Measurements from ENCODE around the gene AKR1C2.

AKR1C2 gene

GRCh38 chr10:5042922-5043321 is 39.3 kb upstream of the AKR1C2 start:
- no peak overlapping the region for H3K4me2 ChIP-seq (ENCODE audit: low read depth, low read length)
- no peaks in the 10 kb centered on the region for H3K27me3 ChIP-seq (replicated peaks; ENCODE audit: insufficient read depth, low read length)
- H3K9ac ChIP-seq (ENCODE audit: low read length) = no peak overlapping the region
- H3K79me2 ChIP-seq (ENCODE audit: low read length) = no peaks in the 10 kb centered on the region
- no peaks in the 10 kb centered on the region for H4K20me1 ChIP-seq (ENCODE audit: insufficient read depth, low read length)
- no peaks in the 10 kb centered on the region for H3F3A ChIP-seq (ENCODE audit: insufficient read depth, low read length)
- H3K27ac ChIP-seq (ENCODE audit: low read length) = no peak overlapping the region
- DNase-seq = no peak
- no peak for TF ChIP-seq EZH2phosphoT487 (IDR thresholded peaks at IDR 0.05; ENCODE audit: low read length)
- no peak for TF ChIP-seq CTCF (IDR thresholded peaks at IDR 0.05; ENCODE audit: low read length)
- TF ChIP-seq EZH2 (optimal IDR thresholded peaks at IDR 0.05; ENCODE audit: low read depth, low read length) = no peak
- H3K36me3 ChIP-seq (replicated peaks; ENCODE audit: insufficient read depth, low read length) = no peaks in the 10 kb centered on the region
- no peak overlapping the region for H2AFZ ChIP-seq (ENCODE audit: low read length)
- no peaks in the 10 kb centered on the region for H3K9me2 ChIP-seq (replicated peaks; ENCODE audit: insufficient read depth, low read length)
- H3K4me3 ChIP-seq (ENCODE audit: low read length) = no peak overlapping the region
- H3K4me1 ChIP-seq (ENCODE audit: low read length) = no peaks in the 10 kb centered on the region
- no peaks in the 10 kb centered on the region for H3K9me3 ChIP-seq (replicated peaks; ENCODE audit: insufficient read depth, low read length)

- Histone ChIP-seq H3K9ac (ENCODE audit: low read length) (no peak overlapping the region), H3K4me1 (ENCODE audit: low read length) (no peaks in the 10 kb centered on the region), H3K79me2 (ENCODE audit: low read length) (no peaks in the 10 kb centered on the region), H3K27ac (ENCODE audit: low read length) (no peak overlapping the region), H2AFZ (ENCODE audit: low read length) (no peak overlapping the region), H3K4me2 (ENCODE audit: low read depth, low read length) (no peak overlapping the region), H3K9me3 (replicated peaks; ENCODE audit: insufficient read depth, low read length) (no peaks in the 10 kb centered on the region), H3F3A (ENCODE audit: insufficient read depth, low read length) (no peaks in the 10 kb centered on the region), H3K36me3 (replicated peaks; ENCODE audit: insufficient read depth, low read length) (no peaks in the 10 kb centered on the region), H3K9me2 (replicated peaks; ENCODE audit: insufficient read depth, low read length) (no peaks in the 10 kb centered on the region), H3K4me3 (ENCODE audit: low read length) (no peak overlapping the region), H4K20me1 (ENCODE audit: insufficient read depth, low read length) (no peaks in the 10 kb centered on the region), H3K27me3 (replicated peaks; ENCODE audit: insufficient read depth, low read length) (no peaks in the 10 kb centered on the region)
- no peak for DNase-seq
- TF ChIP-seq CTCF (IDR thresholded peaks at IDR 0.05; ENCODE audit: low read length) = no peak
- no peak for TF ChIP-seq EZH2 (optimal IDR thresholded peaks at IDR 0.05; ENCODE audit: low read depth, low read length)
- TF ChIP-seq EZH2phosphoT487 (IDR thresholded peaks at IDR 0.05; ENCODE audit: low read length) = no peak
Observed at GRCh38 chr10:5041471-5042023, 37.9 kb upstream of the AKR1C2 start.

- Histone ChIP-seq H3K4me1 (ENCODE audit: low read length) (no peaks in the 10 kb centered on the region), H3K4me3 (ENCODE audit: low read length) (no peak overlapping the region), H3K9me2 (replicated peaks; ENCODE audit: insufficient read depth, low read length) (no peaks in the 10 kb centered on the region), H3K9ac (ENCODE audit: low read length) (no peak overlapping the region), H3K79me2 (ENCODE audit: low read length) (no peaks in the 10 kb centered on the region), H3K4me2 (ENCODE audit: low read depth, low read length) (no peak overlapping the region), H3K27ac (ENCODE audit: low read length) (no peak overlapping the region), H2AFZ (ENCODE audit: low read length) (no peak overlapping the region), H4K20me1 (ENCODE audit: insufficient read depth, low read length) (no peaks in the 10 kb centered on the region), H3F3A (ENCODE audit: insufficient read depth, low read length) (no peaks in the 10 kb centered on the region), H3K9me3 (replicated peaks; ENCODE audit: insufficient read depth, low read length) (no peaks in the 10 kb centered on the region), H3K27me3 (replicated peaks; ENCODE audit: insufficient read depth, low read length) (no peaks in the 10 kb centered on the region), H3K36me3 (replicated peaks; ENCODE audit: insufficient read depth, low read length) (no peaks in the 10 kb centered on the region)
- no peak for TF ChIP-seq CTCF (IDR thresholded peaks at IDR 0.05; ENCODE audit: low read length)
- no peak for TF ChIP-seq EZH2 (optimal IDR thresholded peaks at IDR 0.05; ENCODE audit: low read depth, low read length)
- TF ChIP-seq EZH2phosphoT487 (IDR thresholded peaks at IDR 0.05; ENCODE audit: low read length) = no peak
- no peak for DNase-seq
Observed at GRCh38 chr10:5040781-5041470, 37.3 kb upstream of the AKR1C2 start.

All from MM.1S (cell line).